Activated CD8-positive, alpha-beta memory T cell treated with anti-CD3 and anti-CD28 coated beads for 36 hours (primary cell): ENCODE measurements around the gene BANF1. TPM values are rescaled to one million over a fixed set of nuclear protein-coding genes. Genes with fewer than 3 reads are reported as not detected.

Experiments used
- CTCF ChIA-PET: fragments of 350-600 bp; sonication (Branson Sonifier 250); formaldehyde crosslinking; loops from one replicate; lab custom pipeline; 2021; ENCODE audit warnings: antibody characterized with exemption; lab: Charles Lee
- POLR2A ChIA-PET: fragments of 350-600 bp; sonication (Branson Sonifier 250); formaldehyde crosslinking; loops from one replicate; lab custom pipeline; 2021; ENCODE audit warnings: antibody characterized with exemption; lab: Charles Lee
- total RNA-seq, 2 experiments: library from RNA; stranded (reverse); gene quantifications; one replicate each; pipeline ENCODE4 v1.2.3, GENCODE V29; 2021

Gene BANF1
- total RNA-seq, 2 experiments from 2014 or later: 243 to 253 TPM

GRCh38 chr11:65976216-65977176 lies 25.8 kb upstream of the BANF1 start:
- POLR2A ChIA-PET: interaction anchor here (1.1 kb wide), 1 partner anchor 9 kb away, joined by 4 read pairs; no protein-coding TSS in a partner anchor
- CTCF ChIA-PET: interaction anchor here (0.6 to 1.5 kb wide), 4 partner anchors 14 to 197 kb away, joined by 3 to 4 read pairs (median 3); no protein-coding TSS in a partner anchor

GRCh38 chr11:65977621-65978390 lies 24.5 kb upstream of the BANF1 start:
- ChIA-PET CTCF (interaction anchor here (1.5 kb wide), 1 partner anchor 93 kb away, joined by 4 read pairs; no protein-coding TSS in a partner anchor), POLR2A (no interaction called here)

- CTCF ChIA-PET: interaction anchor here (1.5 kb wide), 1 partner anchor 94 kb away, joined by 4 read pairs; no protein-coding TSS in a partner anchor
These were observed 23.7 kb upstream of the BANF1 start for GRCh38 chr11:65978391-65979238.

GRCh38 chr11:65979261-65979759 lies 23.0 kb upstream of the BANF1 start:
- CTCF ChIA-PET: interaction anchor here (1.0 to 1.5 kb wide), 2 partner anchors 10 to 95 kb away, joined by 3 to 4 read pairs; no protein-coding TSS in a partner anchor
- POLR2A ChIA-PET: no interaction called here

More at GRCh38 chr11:65978391-65979238, 23.7 kb upstream of the BANF1 start:
- POLR2A ChIA-PET: interaction anchor here (0.5 kb wide), 1 partner anchor 24 kb away, joined by 4 read pairs; no protein-coding TSS in a partner anchor

- ChIA-PET CTCF (no interaction called here), POLR2A (no interaction called here)
These were observed 21.1 kb upstream of the BANF1 start for GRCh38 chr11:65981101-65981740.

- POLR2A ChIA-PET: no interaction called here
- CTCF ChIA-PET: interaction anchor here (0.6 kb wide), 1 partner anchor 691 kb away, joined by 3 read pairs; no protein-coding TSS in a partner anchor
These were observed 20.1 kb upstream of the BANF1 start for GRCh38 chr11:65981972-65982823.

- CTCF ChIA-PET: interaction anchor here (0.6 to 0.7 kb wide), 2 partner anchors 98 to 692 kb away, joined by 3 read pairs; no protein-coding TSS in a partner anchor
These were observed 19.3 kb upstream of the BANF1 start for GRCh38 chr11:65982824-65983588.

GRCh38 chr11:65983589-65983987 lies 18.7 kb upstream of the BANF1 start:
- ChIA-PET POLR2A (no interaction called here), CTCF (interaction anchor here (0.7 to 2.2 kb wide), 2 partner anchors 93 to 99 kb away, joined by 3 to 6 read pairs; partner anchors contain the start of gene CCDC85B)

More at GRCh38 chr11:65982824-65983588, 19.3 kb upstream of the BANF1 start:
- POLR2A ChIA-PET: no interaction called here

GRCh38 chr11:65987336-65987735 lies 15.0 kb upstream of the BANF1 start:
- POLR2A ChIA-PET: no interaction called here
- CTCF ChIA-PET: interaction anchor here (1.4 kb wide), 1 partner anchor 102 kb away, joined by 18 read pairs; no protein-coding TSS in a partner anchor

- ChIA-PET POLR2A (no interaction called here), CTCF (interaction anchor here (0.5 to 1.9 kb wide), 31 partner anchors 9 to 896 kb away, joined by 3 to 18 read pairs (median 4); partner anchors contain the start of genes CATSPER1, CCDC85B, MUS81 and SF3B2)
These were observed 13.3 kb upstream of the BANF1 start for GRCh38 chr11:65988791-65989592.

GRCh38 chr11:65992056-65992455 lies 10.2 kb upstream of the BANF1 start:
- CTCF ChIA-PET: interaction anchor here (2.4 kb wide), 1 partner anchor 107 kb away, joined by 11 read pairs; no protein-coding TSS in a partner anchor
- POLR2A ChIA-PET: interaction anchor here (1.2 to 1.4 kb wide), 2 partner anchors 83 to 101 kb away, joined by 3 to 4 read pairs; partner anchors contain the start of gene CCDC85B

- ChIA-PET POLR2A (interaction anchor here (0.6 kb wide), 1 partner anchor 99 kb away, joined by 5 read pairs; no protein-coding TSS in a partner anchor), CTCF (no interaction called here)
These were observed 5.0 kb upstream of the BANF1 start for GRCh38 chr11:65997286-65997685.

GRCh38 chr11:66002648-66003225 lies 434 bp downstream of the BANF1 start:
- ChIA-PET POLR2A (interaction anchor here (0.6 to 1.5 kb wide), 3 partner anchors 24 to 112 kb away, joined by 3 to 7 read pairs (median 4); partner anchors contain the start of genes CCDC85B and FOSL1), CTCF (interaction anchor here (0.7 to 1.2 kb wide), 3 partner anchors 19 to 144 kb away, joined by 3 to 5 read pairs (median 3); partner anchors contain the start of gene CFL1)

- POLR2A ChIA-PET: interaction anchor here (0.6 to 1.5 kb wide), 2 partner anchors 25 to 113 kb away, joined by 4 to 7 read pairs; partner anchors contain the start of gene CCDC85B
- CTCF ChIA-PET: no interaction called here
These were observed 988 bp downstream of the BANF1 start for GRCh38 chr11:66003291-66003690.
